GM18508 (cell line): Measurements from ENCODE around the gene KRT76.

Experiments used
- ATAC-seq: cut with Tn5 transposase; IDR thresholded peaks from one replicate; pipeline ENCODE4 v1.9.1; 2021; ENCODE audit warnings: moderate number of reproducible peaks; ENCODE audit not compliant: insufficient read depth, unreplicated experiment

The KRT76 gene

DNA sequence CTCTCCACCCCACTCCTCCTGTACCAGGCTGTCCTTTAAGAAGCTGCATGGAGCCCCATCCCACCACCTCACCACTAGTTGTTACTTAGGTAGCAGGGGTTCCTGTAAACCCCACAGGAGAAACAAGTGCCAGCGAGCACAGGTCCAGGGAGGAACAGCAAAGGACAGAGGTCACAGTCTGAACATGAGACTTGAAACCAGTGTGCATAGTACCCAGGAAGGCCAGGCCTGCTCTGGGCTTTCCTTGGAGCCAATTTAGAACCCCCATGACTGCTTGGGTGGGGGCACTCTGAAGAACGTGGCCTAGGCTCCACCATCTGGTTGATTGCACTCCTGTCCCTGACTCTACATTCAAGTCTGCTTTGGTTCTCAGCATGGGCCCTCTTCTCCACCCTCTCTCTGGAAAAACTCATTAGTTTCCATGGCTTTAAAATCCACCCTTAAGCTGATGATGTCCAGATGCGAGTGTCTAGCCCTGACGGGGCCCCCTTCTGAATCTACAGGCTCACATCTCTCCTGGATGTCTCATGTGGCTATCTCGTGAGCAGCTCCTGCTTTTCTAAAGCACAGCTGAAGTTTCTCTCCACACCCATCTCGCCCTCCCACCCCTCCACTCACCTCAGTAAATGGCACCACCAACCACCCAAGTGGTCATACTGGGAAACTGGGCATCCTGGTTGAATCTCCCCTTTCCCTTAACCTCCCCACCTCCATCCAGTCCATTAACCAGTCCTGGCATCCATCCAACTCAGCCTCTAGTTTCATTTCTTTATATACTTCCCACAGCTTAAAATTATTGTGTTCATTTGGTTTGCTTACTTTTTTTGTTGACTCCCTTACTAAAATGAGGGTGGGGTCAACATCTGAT, 10.4 kb upstream of the KRT76 start:
- no peak for ATAC-seq

DNA sequence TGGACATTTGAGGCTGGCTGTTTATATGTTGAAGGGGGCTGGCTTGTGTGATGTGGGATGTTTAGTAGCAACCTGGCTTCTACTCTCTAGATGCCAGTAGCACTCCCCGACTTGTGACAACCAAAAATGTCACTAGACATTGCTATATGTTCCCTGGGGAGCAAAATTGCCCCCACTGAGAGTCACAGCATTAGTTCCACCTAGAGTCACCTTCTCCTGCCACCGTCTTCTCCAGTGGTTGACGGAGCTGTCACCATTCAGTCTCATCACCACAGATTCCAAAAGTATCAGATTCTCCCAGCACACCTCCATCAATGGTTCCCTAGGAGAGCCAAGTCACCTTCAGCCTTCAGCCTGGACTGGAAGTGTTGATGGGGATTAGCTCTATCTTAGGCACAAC, 7.8 kb upstream of the KRT76 start:
- no peak for ATAC-seq

DNA sequence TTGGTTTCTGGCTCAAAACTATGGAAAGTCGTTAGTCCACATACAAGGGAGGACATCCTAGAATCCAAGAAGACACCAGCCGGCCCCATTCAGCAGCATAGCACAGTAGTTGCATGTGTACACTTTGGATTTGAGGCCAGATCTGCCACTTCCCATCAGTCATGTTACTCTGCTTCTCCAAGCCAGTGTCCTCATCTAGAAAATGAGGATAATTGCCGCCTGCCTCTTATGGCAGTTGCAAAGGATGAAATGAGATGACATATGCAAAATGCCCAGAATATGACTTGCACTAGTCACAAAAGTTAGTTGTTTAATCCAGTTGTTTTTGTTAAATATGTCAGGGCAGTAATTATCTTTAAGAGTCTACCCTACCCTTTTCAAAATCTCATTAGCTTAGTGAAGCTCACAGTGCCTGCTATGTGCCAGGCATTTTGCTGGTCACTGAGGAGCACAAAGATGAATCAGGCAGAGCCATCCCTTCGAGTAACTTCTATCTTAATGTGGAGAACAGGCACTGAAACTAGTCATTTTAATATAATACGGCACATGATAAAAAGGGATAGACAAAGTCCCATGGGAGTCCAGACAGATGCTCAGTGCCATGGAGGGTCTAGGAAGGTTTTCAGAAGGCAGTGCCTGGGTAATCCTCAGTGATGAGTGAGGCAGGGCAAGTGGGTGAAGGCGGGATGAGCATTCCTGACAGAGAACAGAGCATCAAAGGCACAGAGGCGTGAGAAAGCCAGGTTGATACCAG, 6.6 kb upstream of the KRT76 start:
- no peak for ATAC-seq

DNA sequence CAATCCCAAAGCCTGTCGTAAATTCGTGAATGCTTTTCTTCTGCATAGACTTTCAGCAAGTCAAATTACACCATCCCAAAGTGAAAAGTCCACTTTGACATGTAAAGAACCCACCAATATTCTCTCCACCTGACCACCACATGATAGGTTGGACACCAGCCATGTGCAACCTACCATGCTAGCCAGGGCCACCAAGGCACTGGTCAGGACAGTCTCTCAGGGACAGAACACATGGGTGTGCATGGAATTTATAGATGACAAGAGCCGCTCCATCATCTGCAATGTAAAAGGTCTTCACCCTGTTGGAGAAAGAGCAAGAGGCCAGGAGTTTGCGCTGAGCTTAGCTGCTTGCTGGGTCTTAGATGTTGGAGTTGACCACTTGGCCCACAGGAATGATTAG, 5.4 kb upstream of the KRT76 start:
- ATAC-seq: no peak

DNA sequence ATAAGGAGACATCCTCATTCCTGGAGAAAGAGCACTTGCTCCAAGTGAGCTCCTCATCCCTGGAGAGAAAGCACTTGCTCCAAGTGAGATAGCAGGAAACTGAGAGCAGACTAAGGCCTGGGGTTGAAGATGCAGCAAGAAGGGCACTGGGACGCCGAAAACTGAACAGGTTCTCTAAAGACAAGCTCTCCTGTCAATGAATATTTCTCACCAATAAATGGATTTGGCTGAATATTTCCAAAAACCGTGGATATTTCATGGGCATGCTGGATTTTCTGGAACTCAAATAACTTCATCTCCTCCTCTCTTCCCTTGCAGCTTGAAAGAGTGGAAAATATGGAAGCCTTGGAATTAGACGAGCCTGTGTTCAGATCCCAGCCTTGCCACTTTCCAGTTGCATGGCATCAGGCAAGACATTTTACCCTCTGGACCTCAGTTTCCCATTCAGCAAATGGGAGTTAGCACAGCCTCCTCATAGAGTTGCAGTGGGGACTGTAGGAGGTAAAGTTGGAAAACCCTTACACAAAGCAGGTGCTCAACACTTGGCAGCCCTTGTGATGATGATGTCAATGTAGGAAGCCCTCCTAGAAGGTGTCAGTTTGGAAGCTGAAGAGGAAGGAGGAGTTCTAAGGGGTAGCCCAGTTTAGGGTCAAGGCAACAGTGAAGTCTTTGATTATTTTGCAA, 4.4 kb upstream of the KRT76 start:
- no peak for ATAC-seq

DNA sequence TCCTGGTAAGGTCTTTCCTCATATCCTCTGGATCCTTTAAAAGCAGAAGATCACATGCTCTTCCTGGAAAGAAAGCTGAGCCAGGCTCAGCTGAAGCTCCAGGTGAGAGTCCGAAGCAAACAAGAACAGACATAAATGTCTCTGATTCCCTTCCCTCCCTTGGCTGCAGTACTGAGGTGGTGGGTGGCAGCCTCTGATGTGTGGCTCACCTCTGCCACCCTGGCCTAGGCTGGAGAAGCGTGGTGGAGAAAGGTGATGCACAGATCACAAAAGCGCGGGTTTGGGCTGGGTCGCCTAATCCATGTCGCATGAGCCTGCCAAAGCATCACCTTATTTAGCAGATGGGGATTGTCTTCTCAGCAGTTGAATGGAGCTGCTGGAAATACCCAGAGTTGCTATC, 2.8 kb upstream of the KRT76 start:
- ATAC-seq: no peak

DNA sequence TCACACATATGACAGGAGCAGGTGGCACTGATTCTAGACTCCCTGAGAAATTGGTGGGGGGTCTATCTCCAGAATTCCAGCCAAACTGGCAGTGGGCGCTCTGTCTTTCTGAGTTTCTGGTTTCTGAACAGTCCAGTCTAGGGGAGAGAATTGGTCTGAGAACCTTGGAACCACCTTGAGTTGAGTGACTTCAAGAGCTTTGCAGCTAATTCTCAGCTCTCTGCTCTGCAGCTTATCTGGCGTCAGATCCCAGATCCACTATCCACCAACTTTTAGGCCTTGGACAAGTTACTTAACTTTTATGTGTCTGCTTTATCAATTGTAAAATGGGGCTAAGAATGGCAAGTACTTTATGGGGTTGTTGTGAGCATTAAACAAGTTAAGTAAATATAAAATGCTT, 1.7 kb upstream of the KRT76 start:
- ATAC-seq: no peak

DNA sequence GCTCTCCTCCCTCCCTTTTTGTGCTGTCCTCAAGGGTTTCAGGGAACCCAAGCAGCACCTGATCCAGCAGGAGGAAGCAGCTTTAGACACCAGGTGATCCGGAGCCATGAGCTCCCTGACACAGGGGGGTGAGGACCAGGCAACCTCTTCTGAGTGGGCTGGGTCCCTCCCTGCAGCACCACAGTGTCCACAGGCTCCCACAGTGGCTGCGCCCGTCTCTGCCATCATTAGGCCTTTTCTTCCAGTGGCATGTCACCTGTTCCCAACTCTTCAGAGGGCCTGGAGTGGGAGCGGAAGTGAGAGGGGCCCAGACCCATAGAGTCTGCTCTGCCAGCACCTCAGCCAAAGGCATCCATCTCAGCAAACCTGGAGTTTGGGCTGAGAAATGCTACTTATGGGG, 421 bp upstream of the KRT76 start:
- ATAC-seq: no peak

DNA sequence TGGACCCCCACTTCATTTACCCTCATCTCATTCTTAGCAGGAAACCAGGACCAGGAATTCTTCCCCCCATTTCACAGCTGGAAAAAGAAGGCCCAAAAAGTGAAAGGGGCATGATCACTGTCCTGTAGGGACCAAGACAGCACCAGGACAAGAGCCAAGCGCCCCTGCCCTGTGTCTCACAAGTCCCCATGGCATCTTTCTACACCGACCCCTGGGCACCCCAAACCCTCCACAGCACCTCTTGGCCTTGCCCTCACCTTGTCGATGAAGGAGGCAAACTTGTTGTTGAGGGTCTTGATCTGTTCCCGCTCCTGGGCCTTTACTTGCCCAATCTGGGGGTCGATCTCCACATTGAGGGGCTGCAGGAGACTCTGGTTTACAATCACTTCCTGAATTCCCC, 710 bp downstream of the KRT76 start:
- no peak for ATAC-seq

DNA sequence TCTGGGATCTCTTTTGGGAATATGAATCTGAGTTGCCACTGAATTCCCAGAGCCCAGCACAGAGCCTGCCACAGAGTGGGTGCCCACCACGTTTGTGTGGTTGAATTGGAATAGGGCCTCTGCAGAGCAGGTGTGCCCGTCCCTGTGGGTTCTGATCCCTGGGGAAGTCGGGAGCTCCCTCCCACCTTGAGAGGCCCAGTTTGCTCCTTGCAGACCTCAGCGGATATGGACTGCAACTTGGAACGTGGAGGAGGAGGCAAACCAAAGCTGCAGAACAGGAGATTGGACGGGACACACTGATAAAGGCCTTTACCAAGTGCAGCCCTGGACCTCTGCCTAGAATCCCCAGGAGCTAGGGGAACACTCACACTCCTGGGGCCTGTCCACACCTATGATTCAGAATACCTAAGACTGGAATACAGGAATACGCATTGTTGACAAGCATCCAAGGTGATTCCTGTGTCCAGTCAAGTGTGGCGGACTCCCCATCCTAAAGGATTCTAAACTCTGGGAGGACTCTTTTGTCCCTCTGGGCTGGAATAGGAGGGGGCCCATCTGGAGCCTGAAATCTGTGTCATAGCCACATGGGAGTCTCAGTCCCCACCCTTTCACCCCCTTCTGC, 2.4 kb downstream of the KRT76 start:
- ATAC-seq: no peak

DNA sequence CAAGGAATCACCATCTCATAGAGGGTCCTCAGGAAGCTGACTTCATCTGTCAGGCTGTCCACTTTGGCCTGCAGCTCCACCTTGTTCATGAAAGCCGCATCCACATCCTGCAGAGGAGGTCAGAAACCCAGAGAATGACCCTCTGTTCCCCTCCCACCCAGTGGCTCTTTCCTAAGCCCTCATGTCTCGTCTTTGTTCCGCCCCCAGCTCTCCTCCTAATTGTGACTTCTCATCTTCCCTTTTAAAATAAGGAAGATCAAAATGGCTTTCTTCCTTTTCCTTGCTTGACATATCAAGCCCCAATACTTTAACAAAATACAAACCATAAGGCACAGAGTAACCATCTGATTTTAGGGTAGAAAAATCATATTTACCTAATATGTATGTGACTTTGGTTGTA, 4.4 kb downstream of the KRT76 start:
- ATAC-seq: no peak

DNA sequence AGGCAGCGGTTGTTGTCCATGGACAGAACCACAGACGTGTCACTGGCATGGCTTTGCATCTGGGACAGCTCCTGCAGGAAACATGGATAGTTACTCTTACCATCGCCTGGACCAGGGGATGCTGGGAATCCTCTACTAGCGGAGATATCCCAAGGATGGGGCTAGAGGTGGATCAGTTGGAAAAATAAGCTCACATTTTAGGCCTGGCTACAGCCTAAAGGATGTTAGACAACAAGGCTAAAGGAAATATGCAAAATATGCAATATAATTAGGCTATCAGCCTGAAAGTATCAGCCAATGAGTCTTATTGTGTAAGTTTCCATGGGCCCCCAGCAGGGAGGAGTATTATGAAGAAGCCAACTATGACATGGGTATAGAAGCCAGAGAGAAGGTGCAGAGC, 5.0 kb downstream of the KRT76 start:
- no peak for ATAC-seq

DNA sequence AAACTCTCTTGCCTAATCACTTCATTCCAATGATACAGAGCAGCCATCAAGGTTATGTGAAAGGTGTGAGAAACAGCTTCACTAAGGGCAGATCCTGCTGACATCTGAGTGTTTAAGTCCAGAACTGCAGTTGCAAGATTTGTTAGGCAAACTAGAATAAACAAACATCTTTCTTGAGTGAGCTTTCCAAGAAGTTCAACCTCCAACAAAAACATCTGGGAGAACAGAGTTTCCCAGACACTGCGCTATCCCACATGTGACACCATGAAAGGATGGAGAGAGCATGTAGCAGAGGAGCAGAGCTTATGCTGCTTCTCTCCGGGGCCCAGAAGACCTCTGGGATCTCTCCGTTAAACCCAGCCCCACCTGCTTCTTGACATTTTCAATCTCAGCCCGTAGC, 5.6 kb downstream of the KRT76 start:
- no peak for ATAC-seq

DNA sequence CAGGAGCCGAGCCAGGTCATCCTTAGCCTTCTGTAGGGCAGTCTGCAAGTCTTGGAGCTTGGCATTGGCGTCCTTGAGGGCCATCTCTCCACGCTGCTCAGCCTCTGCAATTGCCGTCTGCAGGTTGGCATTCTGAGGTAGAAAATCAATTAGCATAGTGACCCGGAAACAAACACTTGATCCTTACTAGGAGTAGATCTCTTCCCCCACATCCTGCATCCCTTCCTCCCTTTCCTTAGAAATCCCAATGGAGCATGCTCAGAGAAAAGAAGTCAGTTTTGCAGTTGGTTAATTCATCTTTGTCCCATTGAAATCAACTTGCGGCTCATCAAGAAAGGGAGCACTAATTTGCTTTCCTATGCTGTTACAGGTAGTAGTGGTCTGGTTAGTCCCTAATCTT, 6.1 kb downstream of the KRT76 start:
- ATAC-seq: no peak

DNA sequence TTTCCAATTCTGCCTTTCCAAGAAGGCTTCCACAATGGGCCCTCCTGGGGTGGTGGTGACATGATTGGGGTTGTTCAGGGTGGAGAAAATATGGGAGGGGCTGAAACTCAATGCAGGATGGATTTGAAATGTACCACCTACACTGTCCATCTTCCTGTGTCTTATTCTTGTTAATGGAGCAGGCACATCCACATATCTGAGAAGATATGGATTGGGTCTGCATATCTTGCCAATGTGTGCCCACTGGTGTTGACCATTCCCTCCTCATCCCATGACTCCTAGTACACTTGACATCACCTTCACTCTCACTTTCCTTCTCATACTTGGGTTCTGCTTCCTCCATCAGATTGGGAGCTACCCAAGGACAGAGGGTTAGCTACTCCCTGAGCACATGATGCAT, 7.2 kb downstream of the KRT76 start:
- ATAC-seq: no peak

DNA sequence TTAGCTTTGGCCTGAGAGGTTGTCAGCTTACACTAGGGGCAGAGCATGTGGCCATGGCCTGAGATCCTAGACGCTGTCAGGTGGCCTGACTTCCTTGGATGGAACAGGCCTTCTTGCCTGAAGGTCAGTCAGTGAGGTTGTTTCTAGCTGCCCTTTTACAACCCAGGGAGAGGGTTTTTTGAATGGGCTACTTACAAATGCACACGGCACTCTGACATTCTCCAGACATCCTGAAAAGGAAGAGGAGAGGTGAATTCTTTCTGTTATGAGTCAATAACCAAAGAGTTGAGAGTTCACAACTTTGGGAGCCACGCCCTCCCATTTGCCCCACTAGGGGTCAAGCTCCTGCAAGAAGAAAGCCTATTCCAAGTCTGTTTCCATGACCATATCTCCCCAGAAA, 7.8 kb downstream of the KRT76 start:
- ATAC-seq: no peak

DNA sequence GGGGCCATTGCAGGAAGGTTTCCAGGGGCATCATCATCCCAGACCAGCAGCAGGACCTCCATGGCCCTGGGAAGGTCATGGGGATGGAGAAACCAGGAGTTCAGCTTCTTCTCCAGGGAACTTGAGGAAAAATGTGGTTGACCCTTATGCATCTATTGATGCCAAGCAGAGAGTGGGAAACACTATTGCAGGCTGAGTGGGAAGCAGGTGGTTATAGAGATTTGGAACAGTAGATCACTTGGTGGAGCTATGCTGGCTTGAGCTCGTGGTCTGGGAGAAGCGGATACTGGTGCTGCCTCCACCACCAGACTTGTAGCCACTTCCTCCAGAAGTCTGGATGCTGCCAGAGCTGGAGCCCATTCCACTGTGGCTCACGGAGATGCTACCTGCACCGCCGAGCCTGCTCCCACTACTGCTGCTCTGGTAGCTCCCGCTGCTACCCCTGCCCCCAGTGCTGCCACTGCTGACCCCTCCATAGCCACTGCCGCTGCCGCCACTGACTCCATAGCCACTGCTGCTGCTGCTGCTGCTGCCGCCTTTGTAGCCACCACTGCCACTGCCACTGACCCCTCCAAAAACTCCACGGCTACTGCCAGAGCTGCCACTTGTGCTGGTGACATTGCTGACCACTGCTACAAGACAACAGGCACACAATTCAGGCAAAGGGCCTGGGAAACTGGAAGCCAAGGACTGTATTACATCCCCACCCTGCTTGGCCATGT, 8.5 kb downstream of the KRT76 start:
- no peak for ATAC-seq

DNA sequence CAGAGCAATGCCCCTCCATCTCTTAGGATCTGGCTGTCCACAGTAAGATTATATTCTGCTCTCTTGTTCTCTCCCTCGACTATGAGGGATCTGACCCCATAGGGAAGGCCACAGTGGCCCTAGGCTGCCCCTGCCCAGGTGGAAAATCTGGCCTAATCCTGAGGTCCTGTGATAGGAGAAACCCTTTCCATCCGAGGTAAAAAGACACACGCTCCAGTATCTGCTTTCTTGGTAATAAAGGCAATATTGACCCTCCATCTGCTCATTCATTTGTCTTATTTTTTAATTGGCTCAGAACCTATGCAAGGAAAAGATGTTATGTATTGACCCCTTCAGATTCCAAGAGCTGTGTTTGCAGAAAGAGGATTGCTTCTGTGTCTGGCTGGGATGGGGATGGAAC, 9.7 kb downstream of the KRT76 start:
- no peak for ATAC-seq

DNA sequence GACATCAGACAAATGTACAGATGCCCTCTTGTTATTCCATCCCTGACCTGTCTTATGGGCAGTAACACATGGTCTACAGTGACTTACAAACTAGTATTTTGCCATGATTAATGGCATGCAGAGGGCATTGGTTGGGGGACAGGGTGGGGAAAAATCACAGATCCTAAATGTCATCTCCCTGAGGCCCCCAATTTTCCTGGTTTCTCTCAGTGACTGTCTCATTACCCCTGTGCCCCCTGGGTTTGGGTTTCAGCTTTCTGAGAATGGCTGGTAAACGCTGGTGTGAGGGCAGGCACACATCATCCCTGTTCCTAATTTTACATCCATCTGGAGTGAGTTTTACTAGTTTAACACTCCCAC, 10.1 kb downstream of the KRT76 start:
- ATAC-seq: no peak

DNA sequence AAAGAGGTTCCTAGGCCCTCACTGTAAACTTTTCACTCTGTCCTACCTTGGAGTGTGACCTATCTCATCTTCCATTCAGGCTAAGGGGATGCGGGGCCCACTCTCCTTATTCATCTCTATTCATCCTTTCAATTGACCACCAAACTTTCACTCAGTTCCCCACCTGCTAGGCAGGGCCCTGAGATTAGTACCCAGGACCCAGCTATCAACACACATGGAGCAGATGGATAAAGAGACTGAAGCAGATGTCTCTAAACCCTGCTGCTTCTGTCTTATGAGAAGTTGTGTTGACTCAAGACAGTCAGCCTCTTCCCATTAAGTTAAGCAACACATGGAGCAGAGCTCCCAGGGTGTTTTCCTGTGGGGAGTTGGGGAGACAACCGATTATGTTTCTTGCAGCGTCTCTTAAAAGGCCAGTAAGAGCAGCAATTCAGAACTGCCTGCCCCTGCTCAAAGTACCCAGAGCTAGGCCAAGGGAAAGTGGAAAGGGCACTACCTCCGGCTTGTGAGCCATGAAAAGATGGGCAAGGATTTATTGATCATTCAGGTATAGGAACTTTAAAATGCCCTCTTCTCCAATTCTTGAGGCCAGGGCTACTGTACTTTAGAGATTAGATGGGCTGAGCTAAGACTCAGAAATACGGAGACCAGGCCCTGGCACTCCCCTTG, 10.7 kb downstream of the KRT76 start:
- ATAC-seq: no peak
